Testis (tissue), 2 donors: ENCODE measurements around the gene SSR2.

Source experiments
- POLR2A ChIP-seq: fragments of 450-650 bp; IDR thresholded peaks from one replicate; pipeline ENCODE4 v1.6.1; 2017; ENCODE audit warnings: antibody characterized with exemption, mild to moderate bottlenecking, moderate library complexity
- TF ChIP-seq, protein P1 (sequence below), 3 experiments: fragments of 450-650 bp in 2 of 3; fragments of 200-600 bp in 1 of 3; sonication (generic) in 1 of 3; IDR thresholded peaks; one replicate each; pipeline ENCODE4 v1.5.1; 2016 to 2019; ENCODE audit warnings: antibody characterized with exemption in 3 of 3, mild to moderate bottlenecking in 2 of 3, moderate library complexity in 1 of 3

DNA sequence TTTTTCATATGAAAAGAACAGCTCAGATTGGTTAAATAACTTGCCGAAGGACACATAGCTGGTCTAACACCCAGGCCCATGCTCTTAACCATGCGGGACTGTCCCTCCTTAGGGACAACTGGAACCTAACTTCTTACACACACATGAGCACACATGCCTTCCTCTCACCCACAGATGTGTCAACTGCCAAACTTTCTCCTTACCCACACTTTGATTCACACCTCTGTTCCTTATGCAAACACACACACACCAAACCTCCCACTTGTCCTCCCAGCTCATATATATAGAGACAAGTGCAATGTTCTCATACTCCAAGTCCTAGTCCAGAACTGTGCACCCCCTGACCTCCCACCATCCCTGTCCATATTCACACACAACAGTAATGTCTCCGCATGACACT is 44.5 kb upstream of the SSR2 start:
- TF ChIP-seq, protein P1, sequence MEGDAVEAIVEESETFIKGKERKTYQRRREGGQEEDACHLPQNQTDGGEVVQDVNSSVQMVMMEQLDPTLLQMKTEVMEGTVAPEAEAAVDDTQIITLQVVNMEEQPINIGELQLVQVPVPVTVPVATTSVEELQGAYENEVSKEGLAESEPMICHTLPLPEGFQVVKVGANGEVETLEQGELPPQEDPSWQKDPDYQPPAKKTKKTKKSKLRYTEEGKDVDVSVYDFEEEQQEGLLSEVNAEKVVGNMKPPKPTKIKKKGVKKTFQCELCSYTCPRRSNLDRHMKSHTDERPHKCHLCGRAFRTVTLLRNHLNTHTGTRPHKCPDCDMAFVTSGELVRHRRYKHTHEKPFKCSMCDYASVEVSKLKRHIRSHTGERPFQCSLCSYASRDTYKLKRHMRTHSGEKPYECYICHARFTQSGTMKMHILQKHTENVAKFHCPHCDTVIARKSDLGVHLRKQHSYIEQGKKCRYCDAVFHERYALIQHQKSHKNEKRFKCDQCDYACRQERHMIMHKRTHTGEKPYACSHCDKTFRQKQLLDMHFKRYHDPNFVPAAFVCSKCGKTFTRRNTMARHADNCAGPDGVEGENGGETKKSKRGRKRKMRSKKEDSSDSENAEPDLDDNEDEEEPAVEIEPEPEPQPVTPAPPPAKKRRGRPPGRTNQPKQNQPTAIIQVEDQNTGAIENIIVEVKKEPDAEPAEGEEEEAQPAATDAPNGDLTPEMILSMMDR (IDR thresholded peaks at IDR 0.05): no peak
- TF ChIP-seq POLR2A: no peak
